Kasumi-1 (cell line): ENCODE data around the gene SERINC2.
A peak's percentile ranks its signal among the peaks of the same experiment; 100 is the strongest.
"Not testable (repeated sequence)": the region's sequence is repeated elsewhere in the genome, so short reads cannot be mapped to it uniquely, and the experiment has no call there.

Experiments used
- DNase-seq, 2 experiments: peaks; one replicate each; lab custom pipeline; 2025; lab: John Stamatoyannopoulos, UW

SERINC2 gene

GRCh38 chr1:31414980-31415370 is 2.0 kb downstream of the SERINC2 start:
- no peak for DNase-seq

GRCh38 chr1:31415658-31416057 is 2.6 kb downstream of the SERINC2 start:
- DNase-seq: no peak

- no peak for DNase-seq
These were observed 3.2 kb downstream of the SERINC2 start for GRCh38 chr1:31416101-31416736.

GRCh38 chr1:31417148-31417547 is 4.1 kb downstream of the SERINC2 start:
- no peak for DNase-seq

- DNase-seq: no peak
These were observed 5.8 kb downstream of the SERINC2 start for GRCh38 chr1:31418626-31419323.

GRCh38 chr1:31420716-31421115 is 7.7 kb downstream of the SERINC2 start:
- no peak for DNase-seq

- peak; percentile 59 for DNase-seq
These were observed 8.5 kb downstream of the SERINC2 start for GRCh38 chr1:31421371-31422040.

GRCh38 chr1:31422505-31423319 is 9.7 kb downstream of the SERINC2 start:
- DNase-seq: peak; percentile 59 to 68

GRCh38 chr1:31423418-31423947 is 10.5 kb downstream of the SERINC2 start:
- no peak for DNase-seq

GRCh38 chr1:31424568-31424967 is 11.6 kb downstream of the SERINC2 start:
- no peak for DNase-seq

- no peak for DNase-seq
These were observed 12.5 kb downstream of the SERINC2 start for GRCh38 chr1:31425301-31426081.

GRCh38 chr1:31426249-31426922 is 13.4 kb downstream of the SERINC2 start:
- no peak for DNase-seq

GRCh38 chr1:31427322-31427721 is 14.3 kb downstream of the SERINC2 start:
- DNase-seq: no peak

GRCh38 chr1:31428436-31429221 is 15.6 kb downstream of the SERINC2 start:
- no peak for DNase-seq

GRCh38 chr1:31429583-31429982 is 16.6 kb downstream of the SERINC2 start:
- no peak for DNase-seq

- not testable (repeated sequence) for DNase-seq
These were observed 18.6 kb downstream of the SERINC2 start for GRCh38 chr1:31431351-31432257.

- no peak for DNase-seq
These were observed 19.8 kb downstream of the SERINC2 start for GRCh38 chr1:31432592-31433395.

- DNase-seq: no peak
These were observed 20.4 kb downstream of the SERINC2 start for GRCh38 chr1:31433396-31433930.
